ENCODE data around the gene RHEB. TPM values are rescaled to one million over a fixed set of nuclear protein-coding genes. Genes with fewer than 3 reads are reported as not detected.

The RHEB gene
- total and polyA plus RNA-seq, 2 of the 4 experiments (the other 2 are of a cell fraction) = 19.7 to 67.2 TPM

DNA sequence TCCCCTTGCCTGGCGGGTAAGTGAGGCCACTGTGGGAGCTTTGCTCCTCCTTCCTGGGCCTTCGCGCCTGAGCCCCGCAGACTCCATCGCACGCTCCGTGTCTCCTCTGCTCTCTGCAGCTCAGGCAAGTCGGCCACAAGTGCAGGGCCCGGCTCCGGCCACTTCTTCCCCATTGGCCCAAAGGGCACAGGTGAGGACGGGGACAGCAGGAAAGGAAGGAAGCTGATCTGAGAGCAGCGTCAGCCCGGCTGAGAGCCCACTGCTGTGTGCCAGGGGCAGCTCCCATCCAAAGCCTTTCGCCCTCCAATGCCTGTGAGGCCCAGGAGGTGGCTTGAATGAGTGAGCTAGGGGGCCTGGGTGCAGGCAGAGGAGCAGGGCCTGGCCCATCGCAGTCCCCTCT is 33.7 kb upstream of the RHEB start:
- intact Hi-C loops (cut with micrococcal nuclease) (loop anchor here (10.0 kb wide), 1 partner anchor 69 kb away; no protein-coding TSS in a partner anchor), dilution Hi-C loops (cut with HindIII; ENCODE audit: low sequenced_read_pairs, unreplicated experiment) (no loop called here), in situ Hi-C loops (cut with MboI; ENCODE audit: low sequenced_read_pairs) (no loop called here)
- Histone ChIP-seq H3K56ac (ENCODE audit: extremely low read depth, insufficient read depth, low read length) (no peak overlapping the region), H2BK15ac (ENCODE audit: low read depth, low read length) (no peak overlapping the region), H3K79me1 (ENCODE audit: low read depth in 1 of 2, low read length in 2 of 2) (0 out of 4 replicates have a peak, but pooled peaks cover 0 to 5% of the 10 kb centered on the region in 2 experiments), H2BK120ac (ENCODE audit: low read depth, low read length) (no peak overlapping the region), H3K27ac (ENCODE audit: insufficient read depth, low read length) (no peak overlapping the region), H3K4me2 (ENCODE audit: low read depth, low read length) (no peak overlapping the region), H2AK5ac (ENCODE audit: low read depth, low read length) (no peak overlapping the region), H2BK20ac (ENCODE audit: low read depth, low read length) (no peak overlapping the region), H2BK5ac (ENCODE audit: low read depth, low read length, poor library complexity, severe bottlenecking) (no peak overlapping the region), H4K91ac (ENCODE audit: insufficient read depth, low read depth, low read length) (no peak overlapping the region), H3K4me3 (ENCODE audit: insufficient read depth, low read depth, low read length) (no peak overlapping the region), H3K9ac (ENCODE audit: low read depth, low read length) (no peak overlapping the region), H2AFZ (replicated peaks; ENCODE audit: low read length, poor library complexity) (no peak overlapping the region), H3K14ac (replicated peaks; ENCODE audit: low read depth, low read length) (no peak overlapping the region), H4K5ac (ENCODE audit: low read depth, low read length) (no peak overlapping the region), H4K20me1 (ENCODE audit: insufficient read depth, low read length) (no peaks in the 10 kb centered on the region), H4K8ac (ENCODE audit: low read depth in 2 of 2, low read length in 2 of 2) (no peak overlapping the region), H2AK9ac (replicated peaks; ENCODE audit: low read depth, low read length, poor library complexity) (no peak overlapping the region), H3K4ac (ENCODE audit: low read depth, low read length) (no peak overlapping the region), H3K18ac (ENCODE audit: low read depth, low read length) (no peak overlapping the region), H3K9me1 (ENCODE audit: insufficient read depth, low read length) (peaks cover 5% of the 10 kb centered on the region), H3K4me1 (ENCODE audit: control insufficient read depth, insufficient read depth, low read length) (peaks cover 8% of the 10 kb centered on the region), H3K27me3 (ENCODE audit: control insufficient read depth, insufficient read depth, low read length) (peaks cover 3% of the 10 kb centered on the region; the same call in 1 of the 2 replicates), H3K36me3 (ENCODE audit: control insufficient read depth, insufficient read depth, low read length) (peaks cover 6% of the 10 kb centered on the region; the same call in 1 of the 2 replicates), H3K23ac (ENCODE audit: low read depth, low read length) (no peak overlapping the region), H3K9me3 (ENCODE audit: control insufficient read depth, insufficient read depth, low read length) (no peaks in the 10 kb centered on the region)
- ChIA-PET CTCF (no interaction called here), POLR2A (ENCODE audit: unreplicated experiment) (no interaction called here)
- 42% methylated on average over 2 of the region's 15 CpGs; no CpG with 5 or more reads in 1 of the 2 experiments for WGBS, 2 experiments (ENCODE audit: extremely low coverage in 2 of 2, insufficient read length in 1 of 2)
- TF ChIP-seq, protein P1, sequence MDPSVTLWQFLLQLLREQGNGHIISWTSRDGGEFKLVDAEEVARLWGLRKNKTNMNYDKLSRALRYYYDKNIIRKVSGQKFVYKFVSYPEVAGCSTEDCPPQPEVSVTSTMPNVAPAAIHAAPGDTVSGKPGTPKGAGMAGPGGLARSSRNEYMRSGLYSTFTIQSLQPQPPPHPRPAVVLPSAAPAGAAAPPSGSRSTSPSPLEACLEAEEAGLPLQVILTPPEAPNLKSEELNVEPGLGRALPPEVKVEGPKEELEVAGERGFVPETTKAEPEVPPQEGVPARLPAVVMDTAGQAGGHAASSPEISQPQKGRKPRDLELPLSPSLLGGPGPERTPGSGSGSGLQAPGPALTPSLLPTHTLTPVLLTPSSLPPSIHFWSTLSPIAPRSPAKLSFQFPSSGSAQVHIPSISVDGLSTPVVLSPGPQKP (IDR thresholded peaks at IDR 0.05; ENCODE audit: borderline replicate concordance, low read depth, low read length) = no peak
- TF ChIP-seq BHLHE40 (IDR thresholded peaks at IDR 0.05; ENCODE audit: low read depth, low read length) (no peak), RFX5 (IDR thresholded peaks at IDR 0.05; ENCODE audit: low read depth, low read length) (no peak)
- no TSS peak for BruUV-seq (replicated peaks)
- no peak for ATAC-seq (ENCODE audit: low read depth)
- no peak for DNase-seq
